Measurements from ENCODE around the gene TRABD2A.

DNA sequence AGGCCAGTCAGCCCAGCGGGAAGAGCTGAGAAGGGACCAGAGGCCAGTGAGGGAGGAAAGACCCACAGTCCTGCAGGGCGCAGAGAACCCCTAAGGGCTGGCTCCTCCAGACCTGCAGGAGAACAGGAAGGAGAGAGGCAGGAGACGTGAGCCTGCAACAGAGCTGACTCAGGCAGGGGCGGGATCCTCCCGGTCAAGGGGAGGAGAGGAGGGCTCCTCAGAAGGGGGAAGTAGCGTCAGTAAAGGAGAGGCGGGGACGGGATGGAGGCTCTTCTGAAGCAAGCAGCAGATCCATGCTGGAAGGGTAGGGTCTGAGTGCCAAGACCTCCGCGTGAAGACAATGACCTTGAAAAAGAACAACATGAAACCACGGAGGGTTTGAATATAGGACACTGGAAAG, 50.8 kb downstream of the TRABD2A start:
- TF ChIP-seq POLR2A (IDR thresholded peaks at IDR 0.05; ENCODE audit: low read depth, low read length) (no peak), POLR2AphosphoS5 (IDR thresholded peaks at IDR 0.05; ENCODE audit: low read depth, low read length) (no peak), POU2F2 (IDR thresholded peaks at IDR 0.05; ENCODE audit: low read depth, low read length) (no peak)

Data from GM12891 (cell line).